Neural crest cell (in vitro differentiated cells): ENCODE results near the gene CAMK2D. TPM values are rescaled to one million over a fixed set of nuclear protein-coding genes. Genes with fewer than 3 reads are reported as not detected.

Experiments
- DNase-seq: peaks from one replicate; pipeline ENCODE4 v3.0.0; 2021; ENCODE audit warnings: low read depth, mixed read lengths, low spot score
- H3K27ac Mint-ChIP-seq: one replicate; pipeline ENCODE4 v1.8.0; 2021; ENCODE audit warnings: mild to moderate bottlenecking, mixed read lengths; ENCODE audit not compliant: unreplicated experiment
- H3K27me3 Mint-ChIP-seq: 2 replicates; pipeline ENCODE4 v1.8.0; 2021; ENCODE audit warnings: low read depth, mild to moderate bottlenecking, mixed read lengths
- H3K36me3 Mint-ChIP-seq: 2 replicates; pipeline ENCODE4 v1.8.0; 2021; ENCODE audit warnings: low read depth, mild to moderate bottlenecking, mixed read lengths
- H3K4me1 Mint-ChIP-seq: 2 replicates; pipeline ENCODE4 v1.8.0; 2021; ENCODE audit warnings: mixed read lengths
- H3K4me3 Mint-ChIP-seq: one replicate; pipeline ENCODE4 v1.8.0; 2021; ENCODE audit warnings: mild to moderate bottlenecking, mixed read lengths
- H3K9me3 Mint-ChIP-seq: 2 replicates; pipeline ENCODE4 v1.8.0; 2021; ENCODE audit warnings: mixed read lengths
- total RNA-seq: library from RNA; stranded (reverse); gene quantifications from 2 replicates; pipeline ENCODE4 v1.2.1, GENCODE V29; 2021
- TF ChIP-seq, protein P1 (sequence below): fragments of 200-600 bp; sonication (generic); conservative IDR thresholded peaks from 2 replicates; pipeline ENCODE4 v1.5.0; 2021; ENCODE audit warnings: antibody characterized with exemption, mild to moderate bottlenecking

The CAMK2D gene
- total RNA-seq, 1 donor from 2014 or later: 33.7 TPM

DNA sequence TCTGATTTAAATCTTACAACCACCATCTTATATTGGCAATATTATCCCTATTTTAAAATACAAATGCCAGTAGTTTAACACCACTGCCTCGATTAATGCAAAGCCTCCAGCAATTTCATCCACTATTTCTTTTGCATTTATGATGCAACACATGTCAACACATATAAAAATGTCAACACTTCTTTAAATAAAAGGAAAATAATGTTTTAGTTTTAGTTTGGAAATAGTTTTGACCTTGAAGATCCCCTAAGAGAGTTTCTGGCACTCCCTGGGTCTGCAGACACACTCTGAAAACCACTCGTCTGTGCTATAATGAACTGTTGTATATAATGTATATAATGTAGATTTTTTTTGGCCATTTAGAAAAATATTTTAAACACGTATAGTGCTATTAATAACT is 99.0 kb downstream of the CAMK2D start:
- DNase-seq: no peak
- no peak overlapping the region for H3K27ac Mint-ChIP-seq
- TF ChIP-seq, protein P1, sequence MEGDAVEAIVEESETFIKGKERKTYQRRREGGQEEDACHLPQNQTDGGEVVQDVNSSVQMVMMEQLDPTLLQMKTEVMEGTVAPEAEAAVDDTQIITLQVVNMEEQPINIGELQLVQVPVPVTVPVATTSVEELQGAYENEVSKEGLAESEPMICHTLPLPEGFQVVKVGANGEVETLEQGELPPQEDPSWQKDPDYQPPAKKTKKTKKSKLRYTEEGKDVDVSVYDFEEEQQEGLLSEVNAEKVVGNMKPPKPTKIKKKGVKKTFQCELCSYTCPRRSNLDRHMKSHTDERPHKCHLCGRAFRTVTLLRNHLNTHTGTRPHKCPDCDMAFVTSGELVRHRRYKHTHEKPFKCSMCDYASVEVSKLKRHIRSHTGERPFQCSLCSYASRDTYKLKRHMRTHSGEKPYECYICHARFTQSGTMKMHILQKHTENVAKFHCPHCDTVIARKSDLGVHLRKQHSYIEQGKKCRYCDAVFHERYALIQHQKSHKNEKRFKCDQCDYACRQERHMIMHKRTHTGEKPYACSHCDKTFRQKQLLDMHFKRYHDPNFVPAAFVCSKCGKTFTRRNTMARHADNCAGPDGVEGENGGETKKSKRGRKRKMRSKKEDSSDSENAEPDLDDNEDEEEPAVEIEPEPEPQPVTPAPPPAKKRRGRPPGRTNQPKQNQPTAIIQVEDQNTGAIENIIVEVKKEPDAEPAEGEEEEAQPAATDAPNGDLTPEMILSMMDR: no peak
- H3K27me3 Mint-ChIP-seq: no peaks in the 10 kb centered on the region
- no peaks in the 10 kb centered on the region for H3K4me1 Mint-ChIP-seq
- H3K9me3 Mint-ChIP-seq: no peaks in the 10 kb centered on the region
- H3K4me3 Mint-ChIP-seq: no peak overlapping the region
- H3K36me3 Mint-ChIP-seq: peaks cover 2% of the 10 kb centered on the region

DNA sequence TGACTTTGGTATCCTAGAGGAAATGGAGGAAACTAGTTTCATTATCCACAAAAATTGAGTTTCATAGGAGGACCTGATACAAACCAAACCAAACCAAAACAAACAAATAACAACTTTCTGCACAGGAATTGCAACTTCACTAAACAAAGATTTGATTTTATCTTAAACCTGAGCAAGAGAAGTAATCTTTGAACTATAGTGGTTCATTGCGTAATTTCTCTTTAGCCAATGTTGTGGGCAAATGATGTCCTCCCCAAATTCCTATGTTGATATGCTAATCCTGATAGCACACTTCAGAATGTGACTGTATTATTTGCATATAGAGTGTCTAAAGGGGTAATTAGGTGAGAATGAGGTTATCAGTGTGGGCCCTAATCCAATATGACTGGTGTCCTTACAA is 102.4 kb downstream of the CAMK2D start:
- TF ChIP-seq, protein P1: no peak

DNA sequence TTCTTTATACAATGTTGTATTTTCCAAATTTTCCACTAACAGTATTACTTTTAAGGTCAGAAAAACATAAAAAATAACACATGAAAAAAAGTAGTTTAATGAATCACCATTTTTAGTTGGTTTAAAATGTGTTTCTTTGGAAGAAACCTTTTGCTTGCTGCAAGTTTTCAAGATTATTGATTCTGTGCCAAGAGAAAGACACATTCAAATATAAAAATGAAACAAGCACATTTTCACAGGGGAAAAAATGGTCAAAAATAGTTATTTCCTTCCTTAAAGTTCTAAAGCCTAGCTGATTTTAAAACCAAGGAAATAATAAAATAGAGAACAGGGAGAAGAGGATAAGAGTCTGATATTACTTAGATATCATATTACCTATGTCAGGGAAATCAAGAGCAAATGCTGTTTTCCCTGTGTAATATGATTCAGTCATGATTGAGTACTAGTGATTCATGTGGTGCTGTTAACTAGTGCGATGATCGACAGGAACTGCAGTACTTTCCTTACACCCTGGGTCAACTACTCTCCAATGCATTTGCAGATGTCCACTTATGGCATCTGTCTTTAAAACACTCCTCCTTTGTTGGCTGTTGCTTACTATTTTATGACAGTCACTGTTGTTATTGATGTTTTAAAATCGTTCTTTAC is 103.8 kb downstream of the CAMK2D start:
- no peak for DNase-seq
- no peaks in the 10 kb centered on the region for H3K27me3 Mint-ChIP-seq
- no peak overlapping the region for H3K27ac Mint-ChIP-seq
- H3K9me3 Mint-ChIP-seq: no peaks in the 10 kb centered on the region
- peaks cover 2% of the 10 kb centered on the region for H3K36me3 Mint-ChIP-seq
- TF ChIP-seq, protein P1: no peak
- no peak overlapping the region for H3K4me3 Mint-ChIP-seq
- H3K4me1 Mint-ChIP-seq: no peaks in the 10 kb centered on the region

More for the DNA sequence above, 102.4 kb downstream of the CAMK2D start:
- Mint-ChIP-seq H3K9me3 (no peaks in the 10 kb centered on the region), H3K27me3 (no peaks in the 10 kb centered on the region), H3K4me1 (no peaks in the 10 kb centered on the region), H3K27ac (no peak overlapping the region), H3K36me3 (peaks cover 2% of the 10 kb centered on the region), H3K4me3 (no peak overlapping the region)
- DNase-seq: no peak

DNA sequence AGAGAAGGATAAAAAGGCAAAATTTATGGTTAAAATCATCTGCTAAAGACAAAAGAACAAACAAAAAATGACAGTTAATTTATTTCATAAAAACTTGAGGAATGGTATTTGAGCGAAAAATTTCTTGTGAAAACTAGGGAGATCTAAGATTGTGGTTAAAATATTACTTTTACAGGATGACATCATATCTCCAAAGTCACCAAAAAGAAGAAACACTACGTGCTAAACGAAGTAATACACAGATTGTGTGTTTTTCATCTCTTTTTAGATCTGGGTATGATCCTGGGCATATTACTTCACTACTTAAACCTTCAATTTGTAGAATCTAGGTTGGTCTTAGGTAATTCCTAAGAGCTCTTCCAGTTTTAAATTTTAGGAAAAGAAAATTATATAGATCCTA is 107.7 kb downstream of the CAMK2D start:
- Mint-ChIP-seq H3K27ac (no peak overlapping the region), H3K4me1 (no peaks in the 10 kb centered on the region), H3K9me3 (no peaks in the 10 kb centered on the region), H3K36me3 (no peaks in the 10 kb centered on the region), H3K27me3 (no peaks in the 10 kb centered on the region), H3K4me3 (no peak overlapping the region)
- TF ChIP-seq, protein P1: no peak
- no peak for DNase-seq

DNA sequence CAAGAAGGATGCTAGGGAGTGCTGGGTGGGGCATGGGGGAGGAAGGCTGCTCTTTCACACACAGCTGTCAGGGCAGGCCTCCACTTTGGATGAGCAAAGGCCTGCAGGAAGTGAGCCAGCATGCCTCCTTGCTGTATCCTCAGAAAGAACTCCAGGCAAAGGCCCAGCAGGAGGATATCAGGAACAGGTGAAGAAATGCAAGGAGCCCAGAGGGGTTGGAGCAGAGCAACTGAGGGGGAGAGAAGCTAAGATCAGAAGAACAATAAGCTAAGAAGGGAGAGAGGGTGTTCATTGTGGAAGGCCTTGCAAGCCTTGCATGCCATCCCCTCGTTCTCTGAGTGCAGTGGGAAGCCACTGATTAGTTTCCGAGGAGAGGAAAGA is 115.1 kb downstream of the CAMK2D start:
- Mint-ChIP-seq H3K4me1 (peaks cover 12% of the 10 kb centered on the region), H3K27me3 (no peaks in the 10 kb centered on the region), H3K27ac (no peak overlapping the region), H3K36me3 (no peaks in the 10 kb centered on the region), H3K9me3 (no peaks in the 10 kb centered on the region), H3K4me3 (no peak overlapping the region)
- TF ChIP-seq, protein P1: no peak
- DNase-seq: no peak
